WTC11 (cell line): Measurements from ENCODE around the gene SHC2. TPM values are rescaled to one million over a fixed set of nuclear protein-coding genes. Genes with fewer than 3 reads are reported as not detected.

Experiments used
- ATAC-seq: fragments of 200-7000 bp; cut with Tn5 transposase; 2 replicates; pipeline ENCODE4 v1.10.0; 2021; ENCODE audit warnings: mild to moderate bottlenecking, moderate library complexity
- CTCF ChIA-PET: fragments of 300-600 bp; sonication (Branson Sonifier 250); formaldehyde crosslinking; loops from one replicate; lab custom pipeline; 2021; ENCODE audit warnings: antibody characterized with exemption; lab: Charles Lee
- POLR2A ChIA-PET: fragments of 350-600 bp; sonication (Branson Sonifier 250); formaldehyde crosslinking; loops from one replicate; lab custom pipeline; 2021; ENCODE audit warnings: antibody characterized with exemption; lab: Charles Lee
- DNase-seq: peaks from one replicate; pipeline ENCODE4 v3.0.0; 2021; ENCODE audit warnings: low spot score
- H3K27ac Mint-ChIP-seq: 2 replicates; pipeline ENCODE4 v1.8.0; 2021; ENCODE audit warnings: mixed read lengths
- H3K27me3 Mint-ChIP-seq: 2 replicates; pipeline ENCODE4 v1.8.0; 2021; ENCODE audit warnings: low read depth, mild to moderate bottlenecking, moderate library complexity, mixed read lengths
- H3K36me3 Mint-ChIP-seq: 2 replicates; pipeline ENCODE4 v1.8.0; 2021; ENCODE audit warnings: mixed read lengths
- H3K4me1 Mint-ChIP-seq: 2 replicates; pipeline ENCODE4 v1.8.0; 2022; ENCODE audit warnings: mixed read lengths
- H3K4me3 Mint-ChIP-seq: 2 replicates; pipeline ENCODE4 v1.8.0; 2021; ENCODE audit warnings: mild to moderate bottlenecking, moderate library complexity, mixed read lengths
- H3K9me3 Mint-ChIP-seq: 2 replicates; pipeline ENCODE4 v1.8.0; 2021; ENCODE audit warnings: mixed read lengths
- ATF1 ChIP-seq: sonication (generic); formaldehyde crosslinking; IDR thresholded peaks from 2 replicates; pipeline ENCODE4 v1.8.1; 2023; ENCODE audit warnings: mild to moderate bottlenecking, moderate library complexity, missing genetic modification reagents
- CBFB ChIP-seq: sonication (generic); formaldehyde crosslinking; IDR thresholded peaks from 2 replicates; pipeline ENCODE4 v1.8.1; 2022; ENCODE audit warnings: mild to moderate bottlenecking, low read depth, missing genetic modification reagents
- E2F5 ChIP-seq: sonication (generic); formaldehyde crosslinking; IDR thresholded peaks from 2 replicates; pipeline ENCODE4 v1.8.1; 2022; ENCODE audit warnings: mild to moderate bottlenecking, moderate library complexity, missing genetic modification reagents
- GABPB1 ChIP-seq: sonication (generic); formaldehyde crosslinking; IDR thresholded peaks from 2 replicates; pipeline ENCODE4 v1.8.1; 2023; ENCODE audit warnings: mild to moderate bottlenecking, missing genetic modification reagents
- GTF2I ChIP-seq: fragments of 250-450 bp; sonication (Bioruptor Pico); conservative IDR thresholded peaks from 2 replicates; pipeline ENCODE4 v1.4.0; 2021; ENCODE audit warnings: mild to moderate bottlenecking
- NFATC4 ChIP-seq: fragments of 250-450 bp; sonication (Bioruptor Pico); IDR thresholded peaks from 2 replicates; pipeline ENCODE4 v1.9.0; 2021; ENCODE audit warnings: mild to moderate bottlenecking
- NFYB ChIP-seq: sonication (generic); formaldehyde crosslinking; conservative IDR thresholded peaks from 2 replicates; pipeline ENCODE4 v1.8.0; 2022; ENCODE audit warnings: low read depth, missing genetic modification reagents
- NR2C2 ChIP-seq: sonication (generic); formaldehyde crosslinking; IDR thresholded peaks from 2 replicates; pipeline ENCODE4 v1.8.0; 2022; ENCODE audit warnings: mild to moderate bottlenecking, missing genetic modification reagents
- OVOL2 ChIP-seq: fragments of 250-450 bp; sonication (Bioruptor Pico); IDR thresholded peaks from 2 replicates; pipeline ENCODE4 v1.9.0; 2021; ENCODE audit warnings: mild to moderate bottlenecking, borderline replicate concordance
- RELA ChIP-seq: sonication (generic); formaldehyde crosslinking; IDR thresholded peaks from 2 replicates; pipeline ENCODE4 v1.8.1; 2022; ENCODE audit warnings: missing genetic modification reagents, mild to moderate bottlenecking, borderline replicate concordance
- RORB ChIP-seq: fragments of 250-450 bp; sonication (Bioruptor Pico); IDR thresholded peaks from 2 replicates; pipeline ENCODE4 v1.9.0; 2021; ENCODE audit warnings: mild to moderate bottlenecking
- SMAD4 ChIP-seq: sonication (generic); formaldehyde crosslinking; IDR thresholded peaks from 2 replicates; pipeline ENCODE4 v1.8.0; 2022; ENCODE audit warnings: mild to moderate bottlenecking, missing genetic modification reagents
- STAT6 ChIP-seq: sonication (generic); formaldehyde crosslinking; conservative IDR thresholded peaks from 2 replicates; pipeline ENCODE4 v1.8.1; 2023; ENCODE audit warnings: mild to moderate bottlenecking, low read depth, missing genetic modification reagents, moderate library complexity
- ZNF138 ChIP-seq: sonication (generic); formaldehyde crosslinking; conservative IDR thresholded peaks from 2 replicates; pipeline ENCODE4 v1.8.1; 2022; ENCODE audit warnings: mild to moderate bottlenecking, moderate library complexity, missing genetic modification reagents
- ZNF219 ChIP-seq: sonication (generic); formaldehyde crosslinking; IDR thresholded peaks from 2 replicates; pipeline ENCODE4 v1.8.0; 2023; ENCODE audit warnings: missing genetic modification reagents, mild to moderate bottlenecking, borderline replicate concordance
- ZNF263 ChIP-seq: sonication (generic); formaldehyde crosslinking; IDR thresholded peaks from 2 replicates; pipeline ENCODE4 v1.8.1; 2022; ENCODE audit warnings: low read depth, mild to moderate bottlenecking, moderate library complexity, missing genetic modification reagents
- ZNF423 ChIP-seq: fragments of 250-450 bp; sonication (Bioruptor Pico); IDR thresholded peaks from 2 replicates; pipeline ENCODE4 v2.1.2; 2022; ENCODE audit warnings: mild to moderate bottlenecking, moderate library complexity
- total RNA-seq: library from RNA; stranded (reverse); gene quantifications from 3 replicates; pipeline ENCODE4 v1.2.3, GENCODE V29; 2021
- TF ChIP-seq, protein P1 (sequence below): sonication (generic); formaldehyde crosslinking; IDR thresholded peaks from 2 replicates; pipeline ENCODE4 v1.8.1; 2023; ENCODE audit warnings: mild to moderate bottlenecking, missing genetic modification reagents, borderline replicate concordance
- TF ChIP-seq, protein P2 (sequence below): fragments of 250-450 bp; sonication (Bioruptor Pico); IDR thresholded peaks from 2 replicates; pipeline ENCODE4 v1.9.0; 2021; ENCODE audit warnings: mild to moderate bottlenecking

The SHC2 gene
- total RNA-seq, 1 experiment from 2014 or later: 8.4 TPM

DNA sequence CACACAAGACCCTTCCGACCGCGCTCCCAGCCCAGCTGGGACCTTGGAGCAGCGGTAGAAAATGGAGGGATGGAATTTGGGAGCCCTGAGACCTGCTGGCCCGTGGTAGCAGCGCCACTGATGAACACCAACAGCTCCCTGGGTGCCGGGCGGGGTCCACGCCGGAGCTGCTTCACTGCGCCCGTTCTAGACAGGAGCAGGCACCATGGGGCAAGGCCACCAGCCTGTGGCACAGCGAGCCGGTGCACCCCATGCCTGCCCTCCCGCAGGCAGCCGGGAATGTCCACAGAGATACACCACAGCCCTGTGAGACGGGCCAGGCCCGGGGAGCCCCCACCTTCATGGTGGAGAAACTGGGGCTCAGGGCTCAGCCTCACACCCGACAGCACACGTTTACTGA, 9.9 kb upstream of the SHC2 start (continued):
- TF ChIP-seq, protein P1, sequence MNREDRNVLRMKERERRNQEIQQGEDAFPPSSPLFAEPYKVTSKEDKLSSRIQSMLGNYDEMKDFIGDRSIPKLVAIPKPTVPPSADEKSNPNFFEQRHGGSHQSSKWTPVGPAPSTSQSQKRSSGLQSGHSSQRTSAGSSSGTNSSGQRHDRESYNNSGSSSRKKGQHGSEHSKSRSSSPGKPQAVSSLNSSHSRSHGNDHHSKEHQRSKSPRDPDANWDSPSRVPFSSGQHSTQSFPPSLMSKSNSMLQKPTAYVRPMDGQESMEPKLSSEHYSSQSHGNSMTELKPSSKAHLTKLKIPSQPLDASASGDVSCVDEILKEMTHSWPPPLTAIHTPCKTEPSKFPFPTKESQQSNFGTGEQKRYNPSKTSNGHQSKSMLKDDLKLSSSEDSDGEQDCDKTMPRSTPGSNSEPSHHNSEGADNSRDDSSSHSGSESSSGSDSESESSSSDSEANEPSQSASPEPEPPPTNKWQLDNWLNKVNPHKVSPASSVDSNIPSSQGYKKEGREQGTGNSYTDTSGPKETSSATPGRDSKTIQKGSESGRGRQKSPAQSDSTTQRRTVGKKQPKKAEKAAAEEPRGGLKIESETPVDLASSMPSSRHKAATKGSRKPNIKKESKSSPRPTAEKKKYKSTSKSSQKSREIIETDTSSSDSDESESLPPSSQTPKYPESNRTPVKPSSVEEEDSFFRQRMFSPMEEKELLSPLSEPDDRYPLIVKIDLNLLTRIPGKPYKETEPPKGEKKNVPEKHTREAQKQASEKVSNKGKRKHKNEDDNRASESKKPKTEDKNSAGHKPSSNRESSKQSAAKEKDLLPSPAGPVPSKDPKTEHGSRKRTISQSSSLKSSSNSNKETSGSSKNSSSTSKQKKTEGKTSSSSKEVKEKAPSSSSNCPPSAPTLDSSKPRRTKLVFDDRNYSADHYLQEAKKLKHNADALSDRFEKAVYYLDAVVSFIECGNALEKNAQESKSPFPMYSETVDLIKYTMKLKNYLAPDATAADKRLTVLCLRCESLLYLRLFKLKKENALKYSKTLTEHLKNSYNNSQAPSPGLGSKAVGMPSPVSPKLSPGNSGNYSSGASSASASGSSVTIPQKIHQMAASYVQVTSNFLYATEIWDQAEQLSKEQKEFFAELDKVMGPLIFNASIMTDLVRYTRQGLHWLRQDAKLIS (CRISPR knock-in tag): no peak

- Mint-ChIP-seq H3K9me3 (no peaks in the 10 kb centered on the region; the same call in 1 of the 2 replicates), H3K4me1 (no peaks in the 10 kb centered on the region), H3K36me3 (no peaks in the 10 kb centered on the region), H3K27ac (no peak overlapping the region), H3K27me3 (no peaks in the 10 kb centered on the region), H3K4me3 (no peak overlapping the region)
- ChIA-PET CTCF (interaction anchor here (0.7 to 1.3 kb wide), 2 partner anchors 41 to 96 kb away, joined by 3 to 5 read pairs; no protein-coding TSS in a partner anchor), POLR2A (no interaction called here)
- no peak for DNase-seq
- no peak for ATAC-seq
- TF ChIP-seq ZNF219 (CRISPR knock-in tag) (no peak), GTF2I (CRISPR knock-in tag) (no peak), CBFB (no peak), OVOL2 (no peak), NFYB (CRISPR knock-in tag) (no peak), SMAD4 (CRISPR knock-in tag) (no peak), ZNF263 (no peak), NR2C2 (CRISPR knock-in tag) (no peak), NFATC4 (no peak), ZNF423 (CRISPR knock-in tag) (no peak)
- TF ChIP-seq, protein P2, sequence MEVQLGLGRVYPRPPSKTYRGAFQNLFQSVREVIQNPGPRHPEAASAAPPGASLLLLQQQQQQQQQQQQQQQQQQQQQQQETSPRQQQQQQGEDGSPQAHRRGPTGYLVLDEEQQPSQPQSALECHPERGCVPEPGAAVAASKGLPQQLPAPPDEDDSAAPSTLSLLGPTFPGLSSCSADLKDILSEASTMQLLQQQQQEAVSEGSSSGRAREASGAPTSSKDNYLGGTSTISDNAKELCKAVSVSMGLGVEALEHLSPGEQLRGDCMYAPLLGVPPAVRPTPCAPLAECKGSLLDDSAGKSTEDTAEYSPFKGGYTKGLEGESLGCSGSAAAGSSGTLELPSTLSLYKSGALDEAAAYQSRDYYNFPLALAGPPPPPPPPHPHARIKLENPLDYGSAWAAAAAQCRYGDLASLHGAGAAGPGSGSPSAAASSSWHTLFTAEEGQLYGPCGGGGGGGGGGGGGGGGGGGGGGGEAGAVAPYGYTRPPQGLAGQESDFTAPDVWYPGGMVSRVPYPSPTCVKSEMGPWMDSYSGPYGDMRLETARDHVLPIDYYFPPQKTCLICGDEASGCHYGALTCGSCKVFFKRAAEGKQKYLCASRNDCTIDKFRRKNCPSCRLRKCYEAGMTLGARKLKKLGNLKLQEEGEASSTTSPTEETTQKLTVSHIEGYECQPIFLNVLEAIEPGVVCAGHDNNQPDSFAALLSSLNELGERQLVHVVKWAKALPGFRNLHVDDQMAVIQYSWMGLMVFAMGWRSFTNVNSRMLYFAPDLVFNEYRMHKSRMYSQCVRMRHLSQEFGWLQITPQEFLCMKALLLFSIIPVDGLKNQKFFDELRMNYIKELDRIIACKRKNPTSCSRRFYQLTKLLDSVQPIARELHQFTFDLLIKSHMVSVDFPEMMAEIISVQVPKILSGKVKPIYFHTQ (CRISPR knock-in tag): no peak
These were observed 9.0 kb upstream of the SHC2 start for GRCh38 chr19:469833-470232.

GRCh38 chr19:468587-469256, 7.9 kb upstream of the SHC2 start:
- ATAC-seq (no peak), DNase-seq (no peak)
- Mint-ChIP-seq H3K27me3 (peaks cover 3% of the 10 kb centered on the region; the same call in 1 of the 2 replicates), H3K36me3 (no peaks in the 10 kb centered on the region), H3K9me3 (no peaks in the 10 kb centered on the region; the same call in 1 of the 2 replicates), H3K27ac (no peak overlapping the region), H3K4me1 (no peaks in the 10 kb centered on the region), H3K4me3 (no peak overlapping the region)
- ChIA-PET POLR2A (no interaction called here), CTCF (no interaction called here)
- TF ChIP-seq GABPB1 (CRISPR knock-in tag) (no peak), NR2C2 (CRISPR knock-in tag) (no peak), ZNF138 (CRISPR knock-in tag) (no peak), ATF1 (CRISPR knock-in tag) (no peak), STAT6 (CRISPR knock-in tag) (no peak), E2F5 (CRISPR knock-in tag) (no peak), CBFB (no peak), RORB (no peak), RELA (CRISPR knock-in tag) (no peak)
- TF ChIP-seq, protein P1 (CRISPR knock-in tag): no peak
